PC-9 (cell line): ENCODE results near the gene MLST8.

ENCODE experiments used
- CTCF ChIP-seq: fragments of 200-600 bp; sonication (generic); conservative IDR thresholded peaks from 2 replicates; pipeline ENCODE4 v1.6.1; 2017; ENCODE audit warnings: mixed run types, antibody characterized with exemption, mild to moderate bottlenecking, moderate library complexity
- EZH2 ChIP-seq: fragments of 200-600 bp; sonication (generic); IDR thresholded peaks from 2 replicates; pipeline ENCODE4 v1.8.0; 2017; ENCODE audit warnings: antibody characterized with exemption, low read depth

GRCh38 chr16:2198283-2198682 lies 7.0 kb upstream of the MLST8 start:
- TF ChIP-seq EZH2 (no peak), CTCF (no peak)
